ENCODE measurements around the gene TSPO. TPM values are rescaled to one million over a fixed set of nuclear protein-coding genes. Genes with fewer than 3 reads are reported as not detected.

The TSPO gene
- total and polyA plus RNA-seq, 7 donors: 35.8 to 148 (median 69.9) TPM

DNA sequence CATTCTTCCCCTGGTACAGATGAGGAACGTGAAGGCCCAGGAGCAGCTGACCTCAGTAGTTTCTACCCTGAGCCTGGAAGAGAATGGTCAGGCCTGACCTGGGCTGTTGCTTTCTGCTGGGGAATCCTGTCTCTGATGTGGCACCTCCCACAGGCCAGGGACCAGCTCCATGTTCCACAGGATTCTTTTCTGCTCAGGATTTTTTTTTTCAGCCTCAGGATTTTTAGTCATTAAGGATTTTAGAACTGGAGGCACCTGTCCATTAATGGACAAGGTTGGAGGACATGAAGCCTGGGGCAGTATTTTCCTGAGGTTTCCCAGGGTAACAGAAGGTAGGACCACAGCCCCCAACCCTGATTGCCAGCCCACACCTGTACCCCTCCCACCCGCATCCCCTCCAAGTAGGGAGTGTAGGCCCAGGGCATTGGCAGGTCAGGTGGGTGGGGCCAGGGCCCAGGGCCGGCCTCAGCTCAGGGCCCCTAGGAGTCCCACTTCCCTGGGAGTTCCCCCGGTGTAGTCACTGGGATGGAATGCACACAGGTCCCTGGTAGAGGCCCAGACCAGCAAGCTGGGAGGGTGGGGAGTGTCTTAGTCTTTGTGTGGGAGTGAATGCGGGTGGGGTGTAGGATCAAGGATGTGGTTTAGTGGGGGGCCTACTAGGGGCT is 24.7 kb upstream of the TSPO start:
- TF ChIP-seq, protein P1, sequence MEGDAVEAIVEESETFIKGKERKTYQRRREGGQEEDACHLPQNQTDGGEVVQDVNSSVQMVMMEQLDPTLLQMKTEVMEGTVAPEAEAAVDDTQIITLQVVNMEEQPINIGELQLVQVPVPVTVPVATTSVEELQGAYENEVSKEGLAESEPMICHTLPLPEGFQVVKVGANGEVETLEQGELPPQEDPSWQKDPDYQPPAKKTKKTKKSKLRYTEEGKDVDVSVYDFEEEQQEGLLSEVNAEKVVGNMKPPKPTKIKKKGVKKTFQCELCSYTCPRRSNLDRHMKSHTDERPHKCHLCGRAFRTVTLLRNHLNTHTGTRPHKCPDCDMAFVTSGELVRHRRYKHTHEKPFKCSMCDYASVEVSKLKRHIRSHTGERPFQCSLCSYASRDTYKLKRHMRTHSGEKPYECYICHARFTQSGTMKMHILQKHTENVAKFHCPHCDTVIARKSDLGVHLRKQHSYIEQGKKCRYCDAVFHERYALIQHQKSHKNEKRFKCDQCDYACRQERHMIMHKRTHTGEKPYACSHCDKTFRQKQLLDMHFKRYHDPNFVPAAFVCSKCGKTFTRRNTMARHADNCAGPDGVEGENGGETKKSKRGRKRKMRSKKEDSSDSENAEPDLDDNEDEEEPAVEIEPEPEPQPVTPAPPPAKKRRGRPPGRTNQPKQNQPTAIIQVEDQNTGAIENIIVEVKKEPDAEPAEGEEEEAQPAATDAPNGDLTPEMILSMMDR (IDR thresholded peaks at IDR 0.05): no peak
- intact Hi-C loops (cut with DNase I): no loop called here
- Histone ChIP-seq H3K4me3 (no peak overlapping the region), H3K27me3 (ENCODE audit: insufficient read depth in 3 of 3, low read length in 2 of 3) (peaks cover 0 to 15% (median 0%) of the 10 kb centered on the region in 3 donors), H3K9me3 (no peaks in the 10 kb centered on the region), H3K4me1 (peaks cover 2% of the 10 kb centered on the region), H3K36me3 (ENCODE audit: insufficient read depth in 1 of 2, low read depth in 1 of 2) (peaks cover 0 to 4% of the 10 kb centered on the region in 2 donors), H3K27ac (no peak overlapping the region)
- no peak for DNase-seq
- WGBS, 3 donors: 57 to 66% (median 63%) methylated on average over 5 of the region's 5 CpGs
- peak in 2 of 4 donors; percentile 19 to 34 for ATAC-seq

DNA sequence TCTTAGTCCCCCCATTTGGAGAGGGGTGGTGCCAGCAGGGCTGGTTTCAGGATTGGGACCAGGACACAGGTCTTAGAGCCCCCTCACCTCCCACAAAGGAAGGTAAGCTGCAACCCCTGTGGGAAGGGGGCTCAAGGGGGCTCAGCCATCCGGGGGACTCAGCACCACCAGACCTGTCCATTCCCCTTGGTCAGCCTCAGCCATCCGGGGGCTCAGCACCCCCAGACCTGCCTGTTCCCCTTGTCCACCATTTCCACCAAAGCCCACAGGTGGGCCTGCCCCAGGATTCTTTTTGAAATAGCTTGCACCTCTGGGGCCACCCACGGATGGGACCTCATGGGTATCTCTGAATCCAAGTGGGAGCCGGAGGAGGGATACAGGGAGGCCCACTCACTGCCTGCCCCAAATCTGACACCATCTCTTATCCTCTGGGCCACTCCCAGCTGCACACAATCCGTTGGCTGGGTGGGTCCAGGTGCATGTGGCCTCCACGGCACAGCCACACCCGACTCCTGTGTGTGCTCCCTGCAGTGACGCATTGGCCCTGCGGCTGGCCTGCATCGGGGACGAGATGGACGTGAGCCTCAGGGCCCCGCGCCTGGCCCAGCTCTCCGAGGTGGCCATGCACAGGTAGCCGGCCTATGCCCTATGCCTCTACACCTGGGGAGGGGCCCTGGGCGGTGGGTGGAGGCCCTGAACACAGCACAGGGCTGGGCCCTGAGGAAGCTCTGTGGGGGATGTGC is 24.0 kb upstream of the TSPO start:
- Histone ChIP-seq H3K36me3 (ENCODE audit: insufficient read depth in 1 of 2, low read depth in 1 of 2) (peaks cover 0 to 11% of the 10 kb centered on the region in 2 donors), H3K27me3 (ENCODE audit: insufficient read depth in 3 of 3, low read length in 2 of 3) (peaks cover 0 to 15% (median 0%) of the 10 kb centered on the region in 3 donors), H3K27ac (no peak overlapping the region), H3K9me3 (no peaks in the 10 kb centered on the region), H3K4me1 (peaks cover 6% of the 10 kb centered on the region), H3K4me3 (no peak overlapping the region)
- 85 to 88% (median 86%) methylated on average over 17 of the region's 17 CpGs for WGBS, 3 donors
- intact Hi-C loops (cut with DNase I): no loop called here
- DNase-seq: no peak
- ATAC-seq: peak in 1 of 4 donors; percentile 6
- TF ChIP-seq, protein P1 (IDR thresholded peaks at IDR 0.05): no peak

DNA sequence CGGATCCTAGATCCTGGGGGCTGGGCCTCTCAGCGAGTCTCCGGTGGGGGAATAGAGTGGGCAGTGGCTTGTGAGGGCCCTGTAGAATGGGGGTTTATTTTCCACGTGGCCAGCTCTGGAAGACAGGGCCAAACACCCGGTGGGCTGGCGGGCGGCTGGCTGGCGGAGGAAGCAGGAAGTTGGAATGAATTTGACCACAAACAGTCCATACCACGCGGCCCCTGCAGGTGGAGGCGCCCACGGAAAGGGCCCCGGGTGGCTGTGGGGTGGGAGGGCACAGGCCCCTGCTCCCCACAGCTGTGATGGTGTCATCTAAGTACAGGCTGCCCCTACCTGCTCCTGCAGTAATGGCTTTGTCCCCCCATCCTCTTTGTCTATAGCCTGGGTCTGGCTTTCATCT is 23.2 kb upstream of the TSPO start:
- ATAC-seq (no peak), DNase-seq (no peak)
- TF ChIP-seq, protein P1 (IDR thresholded peaks at IDR 0.05): no peak
- peaks cover 0 to 15% (median 0%) of the 10 kb centered on the region in 3 donors for H3K27me3 ChIP-seq (ENCODE audit: insufficient read depth in 3 of 3, low read length in 2 of 3)
- H3K36me3 ChIP-seq (ENCODE audit: insufficient read depth in 1 of 2, low read depth in 1 of 2): peaks cover 0 to 19% of the 10 kb centered on the region in 2 donors
- peaks cover 6% of the 10 kb centered on the region for H3K4me1 ChIP-seq
- 36 to 47% (median 44%) methylated on average over 13 of the region's 13 CpGs for WGBS, 3 donors
- no peak overlapping the region for H3K4me3 ChIP-seq
- no peaks in the 10 kb centered on the region for H3K9me3 ChIP-seq
- no peak overlapping the region for H3K27ac ChIP-seq
- intact Hi-C loops (cut with DNase I): no loop called here

DNA sequence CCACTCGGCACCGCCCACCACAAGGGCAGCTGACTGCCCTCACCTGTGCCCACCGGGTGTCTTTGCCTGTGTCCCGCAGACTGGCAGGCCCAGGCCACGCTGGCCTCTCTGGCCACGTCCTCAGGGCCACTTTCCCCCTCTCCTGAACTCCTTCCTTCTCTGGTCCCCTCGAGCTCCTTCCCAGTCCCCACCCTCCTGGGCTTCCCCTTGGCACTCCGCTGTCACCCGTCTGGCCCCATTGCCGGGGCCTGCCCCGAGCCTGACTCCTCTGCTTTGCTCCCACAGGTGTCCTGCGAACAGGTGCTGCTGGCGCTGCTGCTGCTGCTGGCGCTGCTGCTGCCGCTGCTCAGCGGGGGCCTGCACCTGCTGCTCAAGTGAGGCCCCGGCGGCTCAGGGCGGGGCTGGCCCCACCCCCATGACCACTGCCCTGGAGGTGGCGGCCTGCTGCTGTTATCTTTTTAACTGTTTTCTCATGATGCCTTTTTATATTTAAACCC is 22.4 kb upstream of the TSPO start:
- H3K27me3 ChIP-seq (ENCODE audit: insufficient read depth in 3 of 3, low read length in 2 of 3): peaks cover 0 to 15% (median 0%) of the 10 kb centered on the region in 3 donors
- no peak overlapping the region for H3K4me3 ChIP-seq
- TF ChIP-seq, protein P1 (IDR thresholded peaks at IDR 0.05): no peak
- DNase-seq (no peak), ATAC-seq (no peak)
- no peaks in the 10 kb centered on the region for H3K9me3 ChIP-seq
- 40 to 56% (median 48%) methylated on average over 20 of the region's 20 CpGs for WGBS, 3 donors
- peaks cover 6% of the 10 kb centered on the region for H3K4me1 ChIP-seq
- intact Hi-C loops (cut with DNase I): no loop called here
- H3K36me3 ChIP-seq (ENCODE audit: insufficient read depth in 1 of 2, low read depth in 1 of 2): peaks cover 0 to 27% of the 10 kb centered on the region in 2 donors
- H3K27ac ChIP-seq: no peak overlapping the region

All from psoas muscle (tissue), 8 donors.